ENCODE results near the gene RGS13. TPM values are rescaled to one million over a fixed set of nuclear protein-coding genes. Genes with fewer than 3 reads are reported as not detected.

The RGS13 gene
- total RNA-seq, 1 donor from 2014 or later: not detected

DNA sequence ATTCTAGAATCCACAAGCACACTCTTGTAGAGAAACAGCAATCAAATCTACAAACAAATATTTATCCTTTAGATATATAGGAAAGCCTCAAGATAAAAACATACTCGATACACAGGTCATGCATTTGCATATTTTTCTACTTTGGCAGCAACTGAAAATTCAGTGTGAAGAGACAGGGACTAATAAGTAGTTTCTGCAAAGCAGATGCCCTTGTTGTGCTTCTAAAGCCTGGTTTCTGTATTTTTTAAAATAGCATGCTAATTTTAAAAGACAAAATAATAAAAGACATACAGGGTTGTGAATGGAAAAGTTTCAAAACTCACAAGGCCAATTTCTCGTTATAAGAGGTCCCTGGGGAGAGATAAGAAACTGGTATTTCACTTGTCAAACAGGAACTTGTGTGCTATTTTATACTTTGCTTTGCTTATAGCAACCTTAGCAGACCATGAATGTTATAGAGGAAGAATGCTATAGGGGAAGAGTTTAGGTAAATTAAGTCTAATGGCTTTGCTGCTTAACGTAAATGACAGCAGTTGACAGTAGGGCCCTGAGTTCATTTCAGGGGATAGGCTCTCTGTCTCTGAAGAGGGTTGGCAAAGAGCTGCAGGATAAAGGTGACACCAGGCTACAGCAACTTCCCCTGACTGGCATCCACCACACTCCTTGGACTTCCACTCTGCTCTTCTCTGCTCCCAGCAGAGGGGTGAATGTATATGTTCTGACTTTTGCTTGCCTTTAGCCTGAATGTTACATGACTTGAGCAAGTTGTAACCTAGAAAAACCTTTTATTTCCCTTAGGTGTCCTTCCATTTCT lies 9.4 kb upstream of the RGS13 start:
- DNase-seq (ENCODE audit: low read depth): no peak
- TF ChIP-seq, protein P1, sequence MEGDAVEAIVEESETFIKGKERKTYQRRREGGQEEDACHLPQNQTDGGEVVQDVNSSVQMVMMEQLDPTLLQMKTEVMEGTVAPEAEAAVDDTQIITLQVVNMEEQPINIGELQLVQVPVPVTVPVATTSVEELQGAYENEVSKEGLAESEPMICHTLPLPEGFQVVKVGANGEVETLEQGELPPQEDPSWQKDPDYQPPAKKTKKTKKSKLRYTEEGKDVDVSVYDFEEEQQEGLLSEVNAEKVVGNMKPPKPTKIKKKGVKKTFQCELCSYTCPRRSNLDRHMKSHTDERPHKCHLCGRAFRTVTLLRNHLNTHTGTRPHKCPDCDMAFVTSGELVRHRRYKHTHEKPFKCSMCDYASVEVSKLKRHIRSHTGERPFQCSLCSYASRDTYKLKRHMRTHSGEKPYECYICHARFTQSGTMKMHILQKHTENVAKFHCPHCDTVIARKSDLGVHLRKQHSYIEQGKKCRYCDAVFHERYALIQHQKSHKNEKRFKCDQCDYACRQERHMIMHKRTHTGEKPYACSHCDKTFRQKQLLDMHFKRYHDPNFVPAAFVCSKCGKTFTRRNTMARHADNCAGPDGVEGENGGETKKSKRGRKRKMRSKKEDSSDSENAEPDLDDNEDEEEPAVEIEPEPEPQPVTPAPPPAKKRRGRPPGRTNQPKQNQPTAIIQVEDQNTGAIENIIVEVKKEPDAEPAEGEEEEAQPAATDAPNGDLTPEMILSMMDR (conservative IDR thresholded peaks at IDR 0.05; ENCODE audit: low read depth, low read length): no peak
- no peak overlapping the region for H3K4me3 ChIP-seq (ENCODE audit: low read depth, low read length)

DNA sequence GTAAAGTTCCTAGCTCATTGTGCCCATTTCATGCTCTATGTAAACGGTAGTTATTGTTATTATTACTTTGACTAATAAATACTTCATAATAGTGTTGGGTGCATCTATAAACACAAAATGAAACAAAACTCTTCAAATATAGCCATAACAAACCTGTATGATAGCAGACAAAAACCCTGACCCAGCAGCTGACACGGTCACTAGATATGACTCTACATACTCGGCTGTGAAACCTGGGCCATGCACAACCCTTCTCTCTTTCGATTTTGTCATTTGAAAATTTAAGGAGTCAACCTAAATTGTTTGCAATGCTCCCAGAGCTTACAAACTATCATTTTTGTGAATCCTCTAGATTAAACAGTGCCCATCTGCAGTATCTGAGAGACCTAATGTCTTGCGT lies 8.0 kb upstream of the RGS13 start:
- TF ChIP-seq, protein P1 (conservative IDR thresholded peaks at IDR 0.05; ENCODE audit: low read depth, low read length): no peak
- DNase-seq (ENCODE audit: low read depth): no peak

DNA sequence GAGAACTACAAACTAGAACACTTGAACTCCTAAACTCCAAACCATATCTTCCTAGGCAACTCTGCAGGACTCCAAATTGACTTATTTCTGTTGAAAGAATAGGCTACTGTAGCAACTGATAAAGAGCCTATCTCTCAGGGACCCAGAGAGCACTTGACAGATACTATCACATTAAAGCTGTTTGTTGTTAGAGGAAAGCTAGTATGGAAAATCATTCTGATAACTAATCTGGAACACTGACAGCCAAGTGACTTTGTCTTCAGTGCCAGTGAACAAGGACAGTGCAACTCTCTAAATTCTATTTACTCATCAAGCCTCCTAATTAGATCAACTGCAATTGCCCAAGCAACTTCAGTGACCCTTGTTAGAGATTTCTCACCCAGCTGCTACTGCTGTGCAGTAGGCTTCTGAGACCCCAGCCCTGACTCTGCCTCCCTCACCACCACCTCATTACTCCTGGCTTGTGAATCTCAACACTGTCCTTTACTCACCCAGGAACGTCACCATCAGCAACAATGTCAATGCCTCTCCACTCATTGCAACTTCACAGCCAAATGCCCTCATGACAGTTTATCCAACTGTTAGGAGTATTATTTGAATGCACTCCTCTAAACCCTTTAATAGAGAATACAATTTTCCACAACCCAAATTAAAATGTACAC lies 7.4 kb upstream of the RGS13 start:
- no peak for DNase-seq (ENCODE audit: low read depth)
- TF ChIP-seq, protein P1 (conservative IDR thresholded peaks at IDR 0.05; ENCODE audit: low read depth, low read length): no peak
- no peak overlapping the region for H3K4me3 ChIP-seq (ENCODE audit: low read depth, low read length)

More for the DNA sequence above, 8.0 kb upstream of the RGS13 start:
- no peak overlapping the region for H3K4me3 ChIP-seq (ENCODE audit: low read depth, low read length)

DNA sequence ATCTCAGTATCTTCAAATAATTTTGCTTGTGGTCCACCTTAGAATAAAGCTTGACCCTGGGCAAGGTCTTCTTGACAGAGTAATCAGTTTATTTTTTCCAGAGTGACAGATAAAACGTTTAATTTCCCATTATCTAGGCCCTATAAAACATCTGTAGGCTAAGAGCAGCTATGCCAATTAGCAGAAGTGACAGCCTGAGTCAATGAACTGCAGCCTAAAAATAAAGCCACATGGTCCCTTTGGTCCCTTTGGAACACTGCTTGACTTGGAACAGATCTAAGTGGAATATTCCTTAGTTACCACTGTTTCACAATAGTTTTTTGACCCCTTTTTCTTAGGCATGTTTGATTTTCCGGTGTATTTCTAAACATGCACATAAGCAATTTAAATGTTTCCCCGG lies 6.3 kb upstream of the RGS13 start:
- DNase-seq (ENCODE audit: low read depth): no peak
- no peak overlapping the region for H3K4me3 ChIP-seq (ENCODE audit: low read depth, low read length)
- TF ChIP-seq, protein P1 (conservative IDR thresholded peaks at IDR 0.05; ENCODE audit: low read depth, low read length): no peak

DNA sequence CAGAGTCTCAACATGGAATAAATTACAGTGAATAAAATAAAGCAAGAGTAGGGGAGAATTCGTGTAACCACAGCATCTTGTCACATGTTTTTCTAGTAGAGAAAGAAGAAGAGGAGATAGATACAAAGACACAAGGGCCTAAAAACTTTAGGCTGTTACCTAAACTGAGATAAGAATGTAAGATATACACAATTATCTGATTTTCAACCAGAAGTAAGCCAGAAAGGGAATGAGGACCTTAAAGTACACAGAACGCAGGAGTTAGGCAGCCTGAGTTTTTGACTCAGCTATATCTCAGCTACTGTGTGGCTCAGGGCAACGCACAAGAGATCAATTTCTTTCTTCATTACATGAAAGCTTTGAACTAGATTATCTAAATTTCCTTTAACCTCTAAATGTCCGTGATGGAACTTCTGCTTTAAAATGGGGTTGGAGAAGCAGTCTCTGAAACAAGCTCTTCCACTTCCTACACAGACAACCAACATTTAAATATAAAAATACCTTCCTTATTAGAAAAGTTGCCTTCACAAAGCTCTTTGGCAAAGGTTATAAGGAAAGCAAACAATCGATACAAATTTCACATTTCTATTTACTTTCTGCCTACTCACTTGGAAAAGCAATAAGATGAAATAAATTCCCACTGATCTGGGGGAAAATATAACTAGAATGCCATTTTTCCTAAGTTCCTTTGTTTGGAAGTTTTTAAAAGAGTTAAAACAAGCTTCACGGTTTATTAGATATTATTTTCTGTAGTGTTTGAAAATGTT lies 5.2 kb upstream of the RGS13 start:
- H3K4me3 ChIP-seq (ENCODE audit: low read depth, low read length): no peak overlapping the region
- TF ChIP-seq, protein P1 (conservative IDR thresholded peaks at IDR 0.05; ENCODE audit: low read depth, low read length): no peak
- no peak for DNase-seq (ENCODE audit: low read depth)

DNA sequence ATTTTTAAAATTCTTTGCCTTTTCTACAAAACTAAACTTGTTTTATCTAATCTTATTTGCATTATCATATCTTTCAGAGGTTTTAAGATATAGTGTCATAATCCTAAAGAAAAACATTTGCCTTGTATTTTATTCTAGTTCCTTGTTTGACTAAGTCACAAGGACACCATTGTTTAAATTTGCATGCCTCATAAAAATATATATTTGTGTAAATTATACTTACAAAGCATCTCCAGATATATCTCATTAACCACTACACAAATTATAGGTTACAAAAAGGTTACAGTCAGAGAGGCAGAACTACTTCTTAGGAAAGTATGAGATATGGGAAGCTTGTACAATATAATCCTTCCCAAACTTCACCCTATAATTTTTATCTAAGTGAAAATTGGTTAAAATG lies 4.2 kb upstream of the RGS13 start:
- no peak overlapping the region for H3K4me3 ChIP-seq (ENCODE audit: low read depth, low read length)
- TF ChIP-seq, protein P1 (conservative IDR thresholded peaks at IDR 0.05; ENCODE audit: low read depth, low read length): no peak
- DNase-seq (ENCODE audit: low read depth): no peak

Data from epithelial cell of proximal tubule (primary cell).